Measurements from ENCODE around the gene MALSU1. TPM values are rescaled to one million over a fixed set of nuclear protein-coding genes. Genes with fewer than 3 reads are reported as not detected.

Gene MALSU1
- 27.5 TPM for total RNA-seq

GRCh38 chr7:23298885-23299769 lies at the start of gene MALSU1:
MALSU1 (plus strand) TSS chr7:23299339; CDS start chr7:23299353, 14 bp downstream.
- DNase-seq, result peak; percentile 93

DNA sequence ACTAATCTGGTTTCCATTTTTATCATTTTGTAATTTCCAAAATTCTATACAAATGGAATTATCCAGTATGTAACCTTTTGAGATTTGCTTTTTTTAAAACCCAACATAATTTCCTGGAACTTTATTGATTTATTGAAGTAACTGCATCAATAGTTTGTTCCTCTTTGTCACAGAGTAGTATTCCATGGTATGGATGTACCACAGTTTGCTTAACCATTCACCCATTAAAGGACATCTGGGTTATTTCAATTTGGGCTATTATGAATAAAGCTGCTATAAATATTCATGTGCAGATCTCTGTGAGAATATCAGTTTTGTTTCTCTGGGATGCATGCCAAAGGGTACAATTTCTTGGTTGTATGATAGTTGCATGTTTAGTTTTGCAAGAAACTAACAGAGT lies 49.7 kb upstream of the MALSU1 start:
- DNase-seq, result no peak

GRCh38 chr7:23254051-23254681 lies 45.0 kb upstream of the MALSU1 start:
- no peak for DNase-seq

DNA sequence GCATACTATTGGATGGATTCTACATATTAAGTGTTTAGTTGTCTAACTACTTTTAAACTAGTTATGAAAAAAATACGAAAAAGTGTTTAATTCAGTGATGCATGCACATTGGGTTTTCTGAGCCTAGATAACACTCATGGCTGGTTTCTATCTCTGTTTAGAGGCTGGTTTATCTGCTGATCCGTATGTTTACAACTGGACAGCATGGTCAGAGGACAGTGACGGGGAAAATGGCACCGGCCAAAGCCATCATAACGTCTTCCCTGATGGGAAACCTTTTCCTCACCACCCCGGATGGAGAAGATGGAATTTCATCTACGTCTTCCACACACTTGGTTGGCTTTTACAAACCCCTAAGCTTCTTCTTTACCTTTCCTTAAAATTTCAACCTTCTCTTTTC lies 42.4 kb upstream of the MALSU1 start:
- no peak for DNase-seq

DNA sequence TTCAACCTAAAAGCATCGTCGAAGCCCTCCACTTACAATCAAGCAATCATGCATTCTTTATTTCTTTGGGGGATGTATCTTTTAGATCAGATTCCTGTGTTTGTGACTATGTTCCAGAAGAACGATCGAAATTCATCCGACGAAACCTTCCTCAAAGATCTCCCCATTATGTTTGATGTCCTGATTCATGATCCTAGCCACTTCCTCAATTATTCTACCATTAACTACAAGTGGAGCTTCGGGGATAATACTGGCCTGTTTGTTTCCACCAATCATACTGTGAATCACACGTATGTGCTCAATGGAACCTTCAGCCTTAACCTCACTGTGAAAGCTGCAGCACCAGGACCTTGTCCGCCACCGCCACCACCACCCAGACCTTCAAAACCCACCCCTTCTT lies 38.8 kb upstream of the MALSU1 start:
- DNase-seq, result no peak

- DNase-seq, result no peak
These were observed 37.2 kb upstream of the MALSU1 start for GRCh38 chr7:23261843-23262452.

DNA sequence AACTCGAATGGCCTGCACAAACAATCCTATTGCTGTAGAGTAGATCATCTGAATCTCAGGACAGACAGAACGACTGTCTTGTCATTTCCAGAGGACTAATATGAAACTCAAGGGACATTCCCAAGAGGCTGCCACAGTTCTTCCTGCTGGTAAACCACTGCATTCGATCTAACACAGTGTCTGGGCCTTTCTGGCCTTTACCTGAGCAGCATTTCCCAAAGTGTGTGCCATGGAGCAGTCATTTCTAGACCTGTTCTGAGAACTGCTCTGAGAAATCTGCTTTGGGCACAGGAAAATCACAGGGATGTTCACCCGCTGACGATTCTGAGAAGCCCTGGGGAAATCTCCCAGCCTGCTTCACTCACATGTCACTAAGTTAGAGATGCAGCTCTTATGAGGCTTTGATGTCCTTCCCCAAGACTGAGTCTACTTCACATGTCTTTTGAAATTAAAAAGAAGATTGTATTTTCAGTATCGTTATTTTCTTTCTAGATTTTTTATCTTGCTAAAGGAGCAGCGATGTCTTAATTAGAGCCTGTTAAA lies 34.2 kb upstream of the MALSU1 start:
- DNase-seq, result no peak

DNA sequence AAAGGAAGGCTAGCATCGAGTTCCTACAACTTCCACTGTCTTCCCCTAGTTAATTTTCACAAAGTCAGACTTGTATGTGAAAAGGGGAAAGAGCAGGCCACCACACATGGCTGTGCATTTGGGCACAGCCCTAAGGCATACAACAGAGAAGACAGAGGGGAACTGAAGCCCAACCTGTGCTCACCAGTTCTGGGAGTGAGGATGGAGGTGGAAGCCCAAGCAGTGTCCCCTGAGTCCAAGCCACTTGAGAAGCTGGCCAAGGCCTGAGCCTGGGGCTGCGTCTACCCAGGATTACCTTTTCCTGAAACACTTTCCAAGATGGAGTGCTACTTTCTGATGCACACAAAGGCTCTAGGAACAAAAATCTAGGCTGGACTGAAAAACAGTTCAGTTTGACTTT lies 32.2 kb upstream of the MALSU1 start:
- DNase-seq, result no peak

GRCh38 chr7:23267357-23267756 lies 31.8 kb upstream of the MALSU1 start:
- DNase-seq, result no peak

DNA sequence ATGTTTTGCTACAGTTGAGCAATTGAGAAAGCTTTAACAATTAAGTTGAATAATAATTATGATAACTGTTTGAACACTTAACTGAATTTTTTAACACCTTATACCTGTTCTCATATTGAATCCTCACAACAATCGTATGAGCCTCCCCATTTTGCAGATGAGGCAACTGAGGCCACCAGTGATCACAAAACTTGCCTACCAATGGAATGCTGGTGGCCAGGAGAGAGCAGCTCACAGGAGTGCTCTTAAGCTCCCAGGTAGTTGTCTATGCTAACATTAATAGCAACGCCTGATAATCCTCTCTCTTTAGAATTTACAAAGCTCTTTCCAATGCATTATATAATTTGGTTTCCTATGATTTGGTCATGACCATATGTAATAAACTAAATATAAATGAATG lies 31.0 kb upstream of the MALSU1 start:
- DNase-seq, result no peak

- DNase-seq, result no peak
These were observed 30.4 kb upstream of the MALSU1 start for GRCh38 chr7:23268746-23269145.

- DNase-seq, result no peak
These were observed 26.9 kb upstream of the MALSU1 start for GRCh38 chr7:23272275-23272674.

DNA sequence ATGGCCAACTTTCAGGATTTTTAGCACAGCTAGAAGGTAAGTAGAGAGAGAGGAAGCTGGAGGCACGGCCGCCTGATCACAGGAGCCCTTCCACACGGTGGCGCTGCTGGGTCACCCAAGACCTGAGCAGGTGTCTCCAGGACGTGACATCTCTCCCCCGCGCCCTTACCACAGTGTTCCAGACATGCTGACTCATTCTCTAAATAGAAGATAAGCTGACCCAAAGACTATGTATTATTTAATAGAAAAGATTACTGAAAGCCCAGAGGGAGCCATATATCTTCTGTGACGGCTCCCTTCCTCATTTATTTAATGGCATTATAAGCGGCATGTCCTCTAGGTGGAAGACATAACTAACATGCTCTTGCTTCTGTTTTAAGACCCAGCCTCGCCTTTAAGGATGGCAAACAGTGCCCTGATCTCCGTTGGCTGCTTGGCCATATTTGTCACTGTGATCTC lies 26.0 kb upstream of the MALSU1 start:
- DNase-seq, result peak; percentile 4

GRCh38 chr7:23275912-23276311 lies 23.2 kb upstream of the MALSU1 start:
- no peak for DNase-seq

DNA sequence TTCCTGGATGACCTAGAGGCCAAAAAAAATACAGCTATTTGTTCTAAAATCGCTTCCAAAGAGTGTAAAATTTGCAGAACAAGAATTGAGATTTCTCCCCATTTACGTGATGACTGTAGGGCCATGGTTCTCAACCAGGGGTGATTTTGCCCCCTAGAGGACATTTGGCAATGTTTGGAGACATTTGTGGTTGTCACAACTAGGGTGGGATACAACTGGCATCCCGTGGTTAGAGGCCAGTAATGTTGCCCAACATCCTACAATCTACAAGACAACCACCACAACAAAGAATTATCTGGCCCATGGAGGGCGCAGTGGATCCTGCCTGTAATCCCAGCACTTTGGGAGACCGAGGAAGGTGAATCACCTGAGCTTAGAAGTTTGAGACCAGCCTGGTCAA lies 22.8 kb upstream of the MALSU1 start:
- DNase-seq, result no peak

DNA sequence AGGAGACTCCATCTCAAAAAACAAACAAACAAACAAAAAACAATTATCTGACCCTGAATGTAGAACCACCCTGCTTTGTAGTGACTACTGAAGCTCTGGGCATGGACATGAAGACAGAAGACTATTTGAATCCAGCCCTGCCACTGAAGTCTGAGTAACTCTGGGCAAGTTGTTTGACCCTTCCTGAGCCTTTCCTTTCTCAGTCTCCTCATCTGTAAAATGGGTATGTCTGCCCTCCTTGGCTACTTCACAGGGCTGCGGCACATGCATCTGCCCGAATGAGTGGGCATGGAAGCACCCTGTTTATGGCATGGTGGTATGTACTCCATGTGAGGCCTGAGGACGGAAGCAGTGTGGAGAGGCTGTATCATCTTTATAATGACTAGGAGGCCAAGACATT lies 22.2 kb upstream of the MALSU1 start:
- DNase-seq, result no peak

DNA sequence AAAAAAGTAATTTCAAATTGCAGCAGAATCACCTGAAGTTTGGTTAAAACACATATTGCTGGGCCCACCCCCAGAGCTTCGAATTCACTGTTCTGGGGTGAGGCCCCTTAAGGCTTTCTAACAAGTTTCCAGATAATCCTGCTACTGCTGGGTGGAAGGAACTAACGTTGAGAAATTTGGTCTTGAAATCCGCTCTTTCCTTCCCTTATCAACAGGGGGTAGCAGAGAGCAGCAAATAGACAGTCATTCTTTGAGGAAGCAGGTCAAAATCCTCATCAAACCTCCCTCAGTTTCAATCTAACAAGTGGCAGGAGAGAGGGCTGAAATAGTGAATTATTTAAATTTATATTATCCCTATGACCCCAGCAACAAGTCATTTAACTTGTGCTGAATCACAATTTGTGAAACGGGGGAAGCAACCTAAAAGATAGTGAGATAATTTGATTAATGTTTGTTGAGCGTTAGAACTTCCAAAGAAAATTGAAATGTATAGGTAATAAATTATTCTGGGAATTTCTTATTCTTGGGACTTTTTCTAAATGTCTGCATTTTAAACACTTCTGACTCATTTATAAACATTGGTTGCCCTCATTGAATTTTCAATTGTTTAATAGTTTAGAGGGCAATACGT lies 21.7 kb upstream of the MALSU1 start:
- DNase-seq, result no peak

GRCh38 chr7:23279819-23280525 lies 19.2 kb upstream of the MALSU1 start:
- DNase-seq, result no peak

- DNase-seq, result no peak
These were observed 16.1 kb upstream of the MALSU1 start for GRCh38 chr7:23283086-23283485.

DNA sequence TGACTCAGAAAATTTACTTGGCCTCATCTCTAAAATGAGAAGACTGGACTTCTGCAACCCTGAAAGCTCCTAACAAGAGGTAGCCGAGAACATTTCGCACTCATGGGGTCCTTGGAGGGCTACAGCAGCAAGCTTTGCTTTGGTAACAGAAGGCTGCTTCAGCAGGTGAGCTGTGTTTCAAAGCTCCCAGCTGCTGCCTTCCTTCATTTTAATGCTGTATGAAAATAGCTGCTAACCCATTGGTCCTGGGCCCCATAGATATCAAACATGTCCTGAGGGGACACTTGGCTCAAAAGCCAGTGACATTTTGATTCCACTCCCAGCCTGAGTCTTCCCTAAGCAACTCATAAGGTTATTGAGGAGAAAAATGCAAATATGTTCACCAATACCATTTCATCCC lies 14.3 kb upstream of the MALSU1 start:
- no peak for DNase-seq

DNA sequence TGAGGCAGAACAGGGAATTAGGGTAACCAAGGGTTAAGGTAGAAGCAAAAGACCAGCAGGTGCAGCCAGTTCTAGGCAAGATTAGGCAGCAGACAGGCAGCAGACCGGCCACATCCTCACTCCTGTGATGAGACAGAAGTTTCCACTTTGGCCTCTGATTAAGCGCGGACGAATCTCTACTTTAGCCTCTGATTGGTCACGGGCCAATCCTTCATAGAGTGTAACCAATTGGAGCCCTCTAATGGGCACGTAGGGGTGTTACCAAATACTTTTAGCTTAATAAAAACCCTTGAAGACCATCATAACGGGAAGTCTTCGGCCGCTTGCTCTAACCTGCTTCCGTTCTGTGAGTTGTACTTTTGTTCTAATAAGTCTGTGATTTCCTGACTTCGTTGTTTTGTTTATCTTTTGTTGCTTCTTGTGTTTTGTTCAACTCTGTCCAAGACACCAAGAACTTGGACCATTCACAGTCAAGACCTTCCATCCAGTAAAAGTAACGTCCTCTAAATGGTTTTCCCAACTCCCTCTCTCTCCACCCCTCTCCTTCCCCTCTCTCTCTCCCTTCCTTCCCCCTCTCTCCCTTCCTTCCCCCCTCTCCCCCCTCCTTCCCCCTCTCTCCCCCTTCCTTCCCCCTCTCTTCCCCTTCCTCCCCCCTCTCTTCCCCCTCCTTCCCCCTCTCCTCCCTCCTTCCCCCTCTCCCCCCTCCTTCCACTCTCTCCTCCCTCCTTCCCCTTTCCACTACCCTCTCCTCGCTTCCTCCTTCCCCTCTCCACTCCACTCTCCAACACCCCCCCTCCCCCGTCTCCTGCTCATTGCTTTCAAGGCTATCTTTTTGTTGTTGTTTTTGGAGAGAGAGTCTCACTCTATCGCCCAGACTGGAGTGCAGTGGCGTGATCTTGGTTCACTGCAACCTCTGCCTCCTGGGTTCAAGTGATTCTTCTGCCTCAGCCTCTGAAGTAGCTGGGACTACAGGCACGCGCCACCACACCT lies 13.2 kb upstream of the MALSU1 start:
- no peak for DNase-seq
